K562 (cell line): ENCODE measurements around the gene NUDT14. TPM values are rescaled to one million over a fixed set of nuclear protein-coding genes. Genes with fewer than 3 reads are reported as not detected.

Source experiments
- ATAC-seq: fragments of 200-7000 bp; cut with Tn5 transposase; 3 replicates; pipeline ENCODE4 v1.9.1; 2020; ENCODE audit warnings: moderate library complexity
- BruUV-seq: library from RNA; stranded (reverse); fragments of 400-500 nt; replicated peaks from 2 replicates; lab custom pipeline; 2021; lab: Mats Ljungman, UMichigan
- CTCF ChIA-PET: fragments of 300-600 bp; formaldehyde crosslinking; extraction: SDS; loops from one replicate; lab custom pipeline; 2021; ENCODE audit warnings: low intra/inter-chr PET ratio; lab: Yijun Ruan, JAX
- POLR2A ChIA-PET: fragments of 300-600, 350-650 bp; sonication (Branson Sonifier 250); formaldehyde crosslinking; extraction: SDS; loops from one replicate; lab custom pipeline; 2021; ENCODE audit warnings: antibody characterized with exemption, inconsistent platforms; lab: Yijun Ruan, JAX
- DNase-seq, 4 experiments: peaks; one replicate each; pipeline versions ENCODE4 v3.0.0 to v3.0.0-alpha.2; 2011 to 2018; ENCODE audit warnings: low spot score in 3 of 4, mixed read lengths in 3 of 4; ENCODE audit errors: extremely low read depth in 1 of 4
- FAIRE-seq: peaks from 2 replicates; lab custom pipeline; 2011; peaks lifted over from hg19 to GRCh38; lab: Jason Lieb, UNC
- H2AFZ ChIP-seq: 2 replicates; pipeline ENCODE4 v1.6.0; 2011; ENCODE audit warnings: low read depth, low read length, control low read depth, inconsistent platforms
- H3K27ac ChIP-seq: fragments of 200-600 bp; 3 replicates; pipeline ENCODE4 v1.8.0; 2011; ENCODE audit warnings: low read depth, mild to moderate bottlenecking, control low read depth, inconsistent platforms, low read length, moderate library complexity, mixed read lengths; ENCODE audit errors: extremely low read depth
- H3K27me3 ChIP-seq, 2 experiments: fragments of 300-600 bp in 1 of 2; 2 replicates in 1 of 2; 3 replicates in 1 of 2; pipeline versions ENCODE4 v1.6.0 to v1.8.0; 2011; ENCODE audit warnings: inconsistent platforms in 2 of 2, low read length in 2 of 2, mild to moderate bottlenecking in 1 of 2, mixed read lengths in 1 of 2, moderate library complexity in 1 of 2; ENCODE audit not compliant: control insufficient read depth in 2 of 2, insufficient read depth in 2 of 2
- H3K36me3 ChIP-seq: fragments of 300-600 bp; 3 replicates; pipeline ENCODE4 v1.8.0; 2011; ENCODE audit warnings: mild to moderate bottlenecking, low read length, inconsistent platforms; ENCODE audit not compliant: control insufficient read depth, insufficient read depth
- H3K4me1 ChIP-seq, 2 experiments: fragments of 200-600 bp in 1 of 2; replicated peaks in 1 of 2; 2 replicates in 1 of 2; 3 replicates in 1 of 2; pipeline versions ENCODE4 v1.5.1 to v1.8.0; 2011; ENCODE audit warnings: inconsistent platforms in 2 of 2, low read length in 2 of 2, mild to moderate bottlenecking in 1 of 2, mixed read lengths in 1 of 2, moderate library complexity in 1 of 2; ENCODE audit not compliant: control insufficient read depth in 2 of 2, insufficient read depth in 2 of 2
- H3K4me2 ChIP-seq: 2 replicates; pipeline ENCODE4 v1.6.1; 2011; ENCODE audit warnings: low read length, control low read depth, inconsistent platforms, mixed read lengths; ENCODE audit not compliant: insufficient read depth
- H3K4me3 ChIP-seq: fragments of 200-600 bp; sonication (generic), shearing (Covaris generic); 2 replicates; pipeline ENCODE4 v1.5.1; 2016; ENCODE audit warnings: control low read depth, inconsistent platforms
- H3K79me2 ChIP-seq: fragments of 200-600 bp; 3 replicates; pipeline ENCODE4 v1.8.0; 2011; ENCODE audit warnings: low read length, inconsistent platforms; ENCODE audit not compliant: control insufficient read depth, insufficient read depth
- H3K9ac ChIP-seq, 2 experiments: 2 replicates each; pipeline versions ENCODE4 v1.6.0 to v1.6.1; 2011; ENCODE audit warnings: low read depth in 2 of 2, low read length in 2 of 2, control low read depth in 1 of 2, inconsistent platforms in 1 of 2, mild to moderate bottlenecking in 1 of 2, mixed read lengths in 1 of 2; ENCODE audit not compliant: insufficient read depth in 1 of 2
- H3K9me1 ChIP-seq: one replicate; pipeline ENCODE4 v1.6.0; 2011; ENCODE audit warnings: inconsistent platforms, mild to moderate bottlenecking, low read length, moderate library complexity; ENCODE audit not compliant: control insufficient read depth, insufficient read depth
- H3K9me3 ChIP-seq: replicated peaks from 2 replicates; pipeline ENCODE4 v1.5.1; 2011; ENCODE audit warnings: low read depth, low read length, inconsistent platforms; ENCODE audit not compliant: control insufficient read depth, insufficient read depth
- H4K20me1 ChIP-seq: replicated peaks from 2 replicates; pipeline ENCODE4 v1.6.1; 2011; ENCODE audit warnings: low read length, inconsistent platforms, mixed read lengths; ENCODE audit not compliant: control insufficient read depth, insufficient read depth
- CHD7 ChIP-seq: fragments of 200-600 bp; sonication (generic); IDR thresholded peaks from one replicate; pipeline ENCODE4 v1.6.1; 2012; ENCODE audit warnings: mild to moderate bottlenecking, low read depth, low read length, inconsistent platforms
- CLOCK ChIP-seq: fragments of 250-450 bp; sonication (Bioruptor Pico); IDR thresholded peaks from 2 replicates; pipeline ENCODE4 v1.4.0; 2020; ENCODE audit warnings: mild to moderate bottlenecking, moderate library complexity, borderline replicate concordance
- PHF20 ChIP-seq: fragments of 450-650 bp; IDR thresholded peaks from 2 replicates; pipeline ENCODE4 v1.6.1; 2018; ENCODE audit not compliant: partially characterized antibody
- ZBTB34 ChIP-seq: fragments of 250-450 bp; sonication (Bioruptor Pico); IDR thresholded peaks from 2 replicates; pipeline ENCODE4 v1.8.0; 2021; ENCODE audit warnings: mild to moderate bottlenecking, moderate library complexity
- ZNF197 ChIP-seq: fragments of 200-800 bp; sonication (Bioruptor generic); IDR thresholded peaks from 2 replicates; pipeline ENCODE4 v1.6.1; 2016; ENCODE audit warnings: low read depth, missing genetic modification characterization, missing compliant biosample characterization
- WGBS: fragments of 100-300 bp; shearing (Covaris generic); methylation state at CpG from one replicate; pipeline ENCODE4 v1.1.6; 2016; ENCODE audit warnings: low coverage, mixed read lengths; ENCODE audit not compliant: insufficient coverage; ENCODE audit errors: missing lambda C conversion rate; 5-methylcytosine and 5-hydroxymethylcytosine counted together
- in situ Hi-C: fragments of 300-500 bp; cut with MboI; formaldehyde crosslinking; loops from 4 replicates; pipeline ENCODE4 v1.15.0; 2018; ENCODE audit warnings: inconsistent platforms, mixed read lengths
- intact Hi-C: fragments of 100-400 bp; cut with micrococcal nuclease; formaldehyde crosslinking; loops from 2 replicates; pipeline ENCODE4 v1.14.2; 2022
- polyA plus RNA-seq, 8 experiments: library from polyadenylated mRNA; depleted of rRNA in 4 of 8; stranded (reverse) in 5 of 8; unstranded in 3 of 8; fragments of >200 nt; fragmentation: Nextera tagmentation in 2 of 8; fragmentation: Illumina TruSeq in 1 of 8; extraction: Ambion mirVana in 2 of 8; extraction: Trizol in 1 of 8; gene quantifications; 2 replicates each; pipeline versions ENCODE4 v1.2.1 to v1.2.3, GENCODE V29; 2011 to 2014; ENCODE audit warnings: inconsistent platforms in 1 of 8, missing spikeins in 1 of 8
- total RNA-seq, 7 experiments: library from RNA; depleted of rRNA in 6 of 7; stranded (reverse); fragments of >200 nt in 6 of 7; fragmentation: Illumina TruSeq in 2 of 7; extraction: Trizol in 2 of 7; gene quantifications; 2 replicates each; pipeline versions ENCODE4 v1.2.1 to v1.2.3, GENCODE V29; 2011 to 2021; ENCODE audit warnings: low replicate concordance in 1 of 7

Gene NUDT14
- total and polyA plus RNA-seq, 9 of the 15 experiments (the other 6 are each of a cell fraction or from before 2014, with no cell fraction given): 0.14 to 16.3 (median 8.2) TPM

- no peak overlapping the region for H2AFZ ChIP-seq
- in situ Hi-C loops (no loop called here), intact Hi-C loops (no loop called here)
- H3K36me3 ChIP-seq: peaks cover 36% of the 10 kb centered on the region; the same call in 1 of the 3 replicates
- H3K4me2 ChIP-seq: no peak overlapping the region
- H3K4me1 ChIP-seq: peaks cover 0 to 12% of the 10 kb centered on the region in 2 experiments; a peak in 1 of 5 replicates
- ChIA-PET POLR2A (interaction anchor here (0.6 kb wide), 2 partner anchors 22 to 387 kb away, joined by 3 read pairs; no protein-coding TSS in a partner anchor), CTCF (no interaction called here)
- H3K9me3 ChIP-seq: no peaks in the 10 kb centered on the region
- ATAC-seq (no peak), FAIRE-seq (no peak), DNase-seq (no peak)
- no TSS peak for BruUV-seq
- no peaks in the 10 kb centered on the region for H3K27me3 ChIP-seq
- 94% methylated on average over 6 of the region's 27 CpGs for WGBS
- H3K4me3 ChIP-seq: no peak overlapping the region
- H3K9ac ChIP-seq: no peak overlapping the region
- H3K79me2 ChIP-seq: no peaks in the 10 kb centered on the region
- H3K9me1 ChIP-seq: no peaks in the 10 kb centered on the region
- no peaks in the 10 kb centered on the region for H4K20me1 ChIP-seq
- no peak overlapping the region for H3K27ac ChIP-seq
- no peak for TF ChIP-seq CHD7
- TF ChIP-seq ZBTB34 (CRISPR knock-in tag): no peak
- TF ChIP-seq CLOCK (CRISPR knock-in tag): no peak
- no peak for TF ChIP-seq PHF20
- no peak for TF ChIP-seq ZNF197
These were observed 32.4 kb downstream of the NUDT14 start for GRCh38 chr14:105148604-105149145.
